ENCODE data around the gene CAPN3.

DNA sequence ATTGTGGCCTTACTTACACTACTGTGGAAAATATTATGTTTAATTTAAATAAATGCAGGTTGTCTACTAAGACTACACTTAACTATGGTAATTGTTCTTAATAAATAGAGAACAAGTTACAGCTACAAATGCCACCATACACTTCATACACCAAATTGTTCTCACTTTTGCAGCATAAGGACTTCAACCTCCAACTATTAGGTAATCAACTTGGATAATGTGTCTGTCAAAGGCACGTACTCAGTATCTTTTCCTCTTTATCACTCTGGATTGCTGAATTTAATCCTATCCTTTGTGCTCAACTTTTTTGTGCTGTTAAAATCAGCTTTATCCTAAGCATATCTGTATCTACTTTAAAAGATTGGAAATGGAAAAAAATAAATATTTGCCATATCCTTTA lies 44.5 kb upstream of the CAPN3 start:
- TF ChIP-seq CTCF (IDR thresholded peaks at IDR 0.05): no peak
- no peak for TF ChIP-seq EZH2 (IDR thresholded peaks at IDR 0.05)
